Progenitor cell of endocrine pancreas (in vitro differentiated cells): ENCODE measurements around the gene TANC1. TPM values are rescaled to one million over a fixed set of nuclear protein-coding genes. Genes with fewer than 3 reads are reported as not detected.

Experiments
- DNase-seq: peaks from one replicate; pipeline ENCODE4 v3.0.0; 2021; ENCODE audit warnings: low spot score; ENCODE audit not compliant: unreplicated experiment
- H3K27ac Mint-ChIP-seq: 2 replicates; pipeline ENCODE4 v1.8.0; 2021; ENCODE audit warnings: mild to moderate bottlenecking, moderate library complexity, mixed read lengths
- H3K27me3 Mint-ChIP-seq: 2 replicates; pipeline ENCODE4 v1.8.0; 2021; ENCODE audit warnings: mixed read lengths
- H3K36me3 Mint-ChIP-seq: 2 replicates; pipeline ENCODE4 v1.8.0; 2022; ENCODE audit warnings: mixed read lengths; ENCODE audit not compliant: insufficient read depth
- H3K4me1 Mint-ChIP-seq: 2 replicates; pipeline ENCODE4 v1.8.0; 2021; ENCODE audit warnings: low read depth, mixed read lengths
- H3K4me3 Mint-ChIP-seq: 2 replicates; pipeline ENCODE4 v1.8.0; 2021; ENCODE audit warnings: low read depth, mild to moderate bottlenecking, moderate library complexity, mixed read lengths
- H3K9me3 Mint-ChIP-seq: 2 replicates; pipeline ENCODE4 v1.8.0; 2021; ENCODE audit warnings: low read depth, mixed read lengths
- total RNA-seq: library from RNA; stranded (reverse); gene quantifications from 2 replicates; pipeline ENCODE4 v1.2.1, GENCODE V29; 2021
- TF ChIP-seq, protein P1 (sequence below): fragments of 200-600 bp; sonication (generic); IDR thresholded peaks from one replicate; pipeline ENCODE4 v1.5.0; 2021; ENCODE audit warnings: antibody characterized with exemption, mild to moderate bottlenecking; ENCODE audit not compliant: unreplicated experiment

Gene TANC1
- total RNA-seq, 1 donor from 2014 or later: 29.8 TPM

DNA sequence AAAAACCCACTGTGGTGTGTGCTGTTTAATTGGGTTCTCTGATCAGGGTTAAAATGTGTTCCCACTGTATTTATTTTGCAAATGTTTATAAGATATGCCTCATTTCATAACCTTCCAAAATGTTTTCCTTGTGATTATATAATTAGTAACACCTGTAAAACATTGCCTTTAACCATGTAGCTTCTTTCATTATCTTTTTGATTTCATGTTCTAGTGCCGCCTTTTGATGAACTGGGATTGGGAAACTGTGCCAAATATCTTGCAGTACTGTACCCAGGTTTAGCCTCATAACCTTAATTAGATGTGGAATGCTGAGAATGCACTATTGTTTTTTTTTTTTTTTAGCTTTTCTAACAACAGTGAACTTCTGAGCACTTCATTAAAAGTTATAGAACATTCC is 96.9 kb downstream of the TANC1 start:
- Mint-ChIP-seq H3K9me3 (no peaks in the 10 kb centered on the region), H3K36me3 (peaks cover under 1% of the 10 kb centered on the region), H3K4me3 (no peak overlapping the region), H3K4me1 (peaks cover 45% of the 10 kb centered on the region), H3K27ac (peak overlapping the region; percentile 89), H3K27me3 (no peaks in the 10 kb centered on the region)
- no peak for DNase-seq
- TF ChIP-seq, protein P1, sequence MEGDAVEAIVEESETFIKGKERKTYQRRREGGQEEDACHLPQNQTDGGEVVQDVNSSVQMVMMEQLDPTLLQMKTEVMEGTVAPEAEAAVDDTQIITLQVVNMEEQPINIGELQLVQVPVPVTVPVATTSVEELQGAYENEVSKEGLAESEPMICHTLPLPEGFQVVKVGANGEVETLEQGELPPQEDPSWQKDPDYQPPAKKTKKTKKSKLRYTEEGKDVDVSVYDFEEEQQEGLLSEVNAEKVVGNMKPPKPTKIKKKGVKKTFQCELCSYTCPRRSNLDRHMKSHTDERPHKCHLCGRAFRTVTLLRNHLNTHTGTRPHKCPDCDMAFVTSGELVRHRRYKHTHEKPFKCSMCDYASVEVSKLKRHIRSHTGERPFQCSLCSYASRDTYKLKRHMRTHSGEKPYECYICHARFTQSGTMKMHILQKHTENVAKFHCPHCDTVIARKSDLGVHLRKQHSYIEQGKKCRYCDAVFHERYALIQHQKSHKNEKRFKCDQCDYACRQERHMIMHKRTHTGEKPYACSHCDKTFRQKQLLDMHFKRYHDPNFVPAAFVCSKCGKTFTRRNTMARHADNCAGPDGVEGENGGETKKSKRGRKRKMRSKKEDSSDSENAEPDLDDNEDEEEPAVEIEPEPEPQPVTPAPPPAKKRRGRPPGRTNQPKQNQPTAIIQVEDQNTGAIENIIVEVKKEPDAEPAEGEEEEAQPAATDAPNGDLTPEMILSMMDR: no peak

DNA sequence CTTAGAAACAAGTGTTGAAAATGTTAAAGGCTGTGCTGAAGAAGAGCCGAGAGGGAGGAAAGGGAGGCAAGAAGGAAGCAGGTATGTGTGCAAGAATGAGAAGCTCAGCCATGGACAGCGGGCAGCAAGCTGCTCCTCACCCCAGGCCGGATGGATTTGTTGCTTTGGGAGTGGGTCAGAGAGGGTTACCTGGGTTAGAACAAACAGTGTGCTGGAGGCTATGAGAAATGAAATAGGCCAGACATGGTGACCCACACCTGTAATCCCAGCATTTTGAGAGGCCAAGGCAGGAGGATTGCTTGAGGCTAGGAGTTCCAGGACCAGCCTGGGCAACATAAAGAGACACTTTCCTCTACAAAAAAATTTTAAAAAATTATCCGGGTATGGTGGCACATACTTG is 97.5 kb downstream of the TANC1 start:
- no peak for DNase-seq
- H3K4me1 Mint-ChIP-seq: peaks cover 39% of the 10 kb centered on the region
- peak overlapping the region; percentile 89 for H3K27ac Mint-ChIP-seq
- H3K4me3 Mint-ChIP-seq: no peak overlapping the region
- TF ChIP-seq, protein P1: no peak
- H3K9me3 Mint-ChIP-seq: no peaks in the 10 kb centered on the region
- peaks cover 4% of the 10 kb centered on the region for H3K36me3 Mint-ChIP-seq
- no peaks in the 10 kb centered on the region for H3K27me3 Mint-ChIP-seq

DNA sequence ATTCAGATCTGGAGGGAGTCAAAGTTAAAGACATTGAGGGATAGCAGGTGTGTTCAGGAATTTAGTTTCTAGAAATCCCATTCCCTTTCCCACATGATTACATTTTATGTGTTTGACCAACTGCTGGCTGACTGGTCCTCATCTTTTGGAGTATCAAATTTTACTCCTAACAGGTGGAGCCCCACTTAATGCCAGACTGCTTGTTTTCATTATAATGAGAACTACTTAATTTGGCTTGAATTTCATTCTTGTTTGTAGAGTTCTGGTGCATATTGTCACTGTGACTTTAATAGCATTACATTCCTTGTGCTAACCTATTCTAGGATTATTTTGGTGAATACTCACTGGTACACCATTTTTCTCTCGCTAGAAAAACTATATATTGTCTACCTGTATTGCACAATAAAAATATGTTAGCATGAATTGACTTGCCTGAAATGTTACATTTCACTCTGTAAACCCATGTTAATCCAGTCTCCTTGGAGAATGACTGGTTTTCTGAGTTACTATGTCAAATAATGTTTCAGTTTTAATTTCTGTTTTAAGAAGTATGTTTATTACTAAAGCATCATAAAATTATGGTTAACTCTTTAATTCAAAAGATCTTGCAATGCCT is 98.2 kb downstream of the TANC1 start:
- no peak for DNase-seq
- H3K4me1 Mint-ChIP-seq: peaks cover 31% of the 10 kb centered on the region
- H3K27ac Mint-ChIP-seq: no peak overlapping the region
- H3K36me3 Mint-ChIP-seq: peaks cover 4% of the 10 kb centered on the region
- TF ChIP-seq, protein P1: no peak
- no peaks in the 10 kb centered on the region for H3K9me3 Mint-ChIP-seq
- no peaks in the 10 kb centered on the region for H3K27me3 Mint-ChIP-seq
- H3K4me3 Mint-ChIP-seq: no peak overlapping the region

DNA sequence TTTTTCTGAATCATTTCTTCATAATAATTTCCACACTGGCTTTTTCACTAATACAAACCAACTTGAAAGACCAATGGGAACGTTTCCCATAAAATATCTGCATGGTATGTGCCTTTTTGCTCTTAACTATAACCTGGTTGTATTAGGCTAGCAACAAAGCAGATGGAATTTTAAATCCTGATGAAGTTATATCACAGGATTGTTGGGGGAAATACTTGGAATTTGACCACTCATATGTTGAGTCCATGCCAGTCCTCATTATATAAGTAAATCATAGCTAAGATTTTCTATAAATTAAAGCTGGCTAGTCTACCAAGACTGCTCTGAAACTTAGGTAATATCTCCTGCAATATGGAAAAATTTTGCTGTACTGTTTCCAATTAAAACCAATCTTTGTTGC is 99.5 kb downstream of the TANC1 start:
- Mint-ChIP-seq H3K4me1 (peaks cover 30% of the 10 kb centered on the region), H3K9me3 (no peaks in the 10 kb centered on the region), H3K27me3 (no peaks in the 10 kb centered on the region), H3K36me3 (peaks cover 4% of the 10 kb centered on the region), H3K4me3 (no peak overlapping the region), H3K27ac (no peak overlapping the region)
- TF ChIP-seq, protein P1: no peak
- no peak for DNase-seq

DNA sequence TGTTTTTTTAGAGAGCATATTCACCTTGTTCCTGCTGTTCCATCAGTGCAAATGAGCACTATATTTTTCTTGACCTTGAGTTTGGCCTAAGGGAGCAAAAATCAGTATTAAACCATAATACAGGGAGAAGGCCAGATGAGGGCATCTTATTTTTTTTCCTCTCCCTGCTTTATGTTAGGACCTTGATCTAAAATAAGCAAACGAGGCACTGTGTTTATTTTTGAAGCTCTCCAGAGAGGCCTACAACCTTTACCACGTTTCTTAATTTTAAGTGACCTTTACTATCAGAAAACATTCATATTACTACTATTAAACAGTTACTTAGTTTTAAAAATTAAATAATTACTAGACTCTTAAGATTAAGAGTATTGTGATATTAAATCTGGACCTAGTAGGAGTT is 100.8 kb downstream of the TANC1 start:
- Mint-ChIP-seq H3K27ac (no peak overlapping the region), H3K4me3 (no peak overlapping the region), H3K36me3 (peaks cover 5% of the 10 kb centered on the region), H3K9me3 (no peaks in the 10 kb centered on the region), H3K27me3 (no peaks in the 10 kb centered on the region), H3K4me1 (peaks cover 19% of the 10 kb centered on the region)
- no peak for DNase-seq
- TF ChIP-seq, protein P1: no peak
